BJ (cell line): ENCODE measurements around the gene ROGDI. TPM values are rescaled to one million over a fixed set of nuclear protein-coding genes. Genes with fewer than 3 reads are reported as not detected.

Experiments used
- CTCF ChIA-PET: fragments of 350-600 bp; formaldehyde crosslinking; extraction: SDS; loops from one replicate; lab custom pipeline; 2021; ENCODE audit warnings: antibody characterized with exemption, inconsistent platforms; lab: Yijun Ruan, JAX
- POLR2A ChIA-PET: fragments of 300-600 bp; sonication (Branson Sonifier 250); formaldehyde crosslinking; extraction: SDS; loops from one replicate; lab custom pipeline; 2021; ENCODE audit warnings: antibody characterized with exemption; lab: Charles Lee
- DNase-seq: peaks from one replicate; pipeline ENCODE4 v3.0.0-alpha.2; 2011; ENCODE audit warnings: low read depth
- H3K27me3 ChIP-seq: 2 replicates; pipeline ENCODE4 v1.6.0; 2011; ENCODE audit warnings: low read length; ENCODE audit not compliant: control insufficient read depth, insufficient read depth
- H3K36me3 ChIP-seq: 2 replicates; pipeline ENCODE4 v1.5.1; 2011; ENCODE audit warnings: low read length; ENCODE audit not compliant: control insufficient read depth, insufficient read depth
- H3K4me3 ChIP-seq: 2 replicates; pipeline ENCODE4 v1.5.1; 2011; ENCODE audit warnings: low read depth, mild to moderate bottlenecking, control low read depth, low read length
- CTCF ChIP-seq: IDR thresholded peaks from 2 replicates; pipeline ENCODE4 v1.5.1; 2011; ENCODE audit warnings: low read depth, mild to moderate bottlenecking, control low read depth, inconsistent platforms, low read length, moderate library complexity; ENCODE audit not compliant: insufficient read depth
- polyA plus RNA-seq: library from polyadenylated mRNA; depleted of rRNA; stranded (reverse); fragments of >200 nt; gene quantifications from 2 replicates; pipeline ENCODE4 v1.2.3, GENCODE V29; 2011

Gene ROGDI
- polyA plus RNA-seq, 1 experiment = 31.9 TPM

- H3K4me3 ChIP-seq = peak overlapping the region; percentile 54
- ChIA-PET POLR2A (no interaction called here), CTCF (no interaction called here)
- no peak for DNase-seq
- H3K27me3 ChIP-seq = no peaks in the 10 kb centered on the region
- peaks cover 9% of the 10 kb centered on the region for H3K36me3 ChIP-seq
- TF ChIP-seq CTCF = no peak
Measured at GRCh38 chr16:4801051-4801961, 1.1 kb downstream of the ROGDI start.

DNA sequence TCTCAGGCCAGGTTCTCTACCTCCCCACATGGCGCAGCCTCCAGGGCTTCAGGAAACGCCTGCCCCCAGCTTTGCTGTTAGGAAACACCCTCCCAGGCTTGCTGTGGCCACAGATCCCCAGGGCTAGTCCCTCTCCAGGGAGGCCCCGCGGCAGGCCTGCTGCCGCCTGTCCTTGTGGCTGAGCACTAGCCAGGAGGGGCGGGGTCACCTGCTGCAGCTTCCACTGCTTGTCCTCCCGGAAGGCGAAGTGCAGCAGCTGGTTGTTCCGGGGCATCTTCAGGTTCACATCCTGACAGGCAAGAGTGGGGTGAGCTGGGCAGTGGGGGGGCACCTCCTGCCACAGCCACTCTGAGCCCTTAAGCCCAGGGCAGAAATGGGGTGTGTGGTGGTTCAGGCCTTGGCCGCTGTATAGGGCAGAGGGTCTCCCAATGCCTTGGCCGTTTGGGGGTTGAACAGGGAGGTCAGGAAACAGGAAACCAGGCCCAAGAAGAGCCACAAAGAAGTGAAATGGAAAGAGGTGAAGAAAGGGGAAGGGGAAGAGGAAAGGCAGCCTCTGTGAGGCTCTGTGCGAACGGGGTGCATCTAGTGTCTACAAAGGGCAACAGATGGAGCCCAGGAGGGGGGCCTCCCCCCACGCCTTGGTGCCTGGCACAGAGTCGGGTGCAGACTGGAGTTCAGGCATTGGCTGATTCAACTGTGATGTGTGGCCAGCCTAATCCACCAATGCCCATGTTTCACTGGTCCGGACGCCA is 2.0 kb downstream of the ROGDI start:
- Histone ChIP-seq H3K27me3 (no peaks in the 10 kb centered on the region), H3K36me3 (peaks cover 9% of the 10 kb centered on the region), H3K4me3 (no peak overlapping the region)
- DNase-seq = no peak
- no peak for TF ChIP-seq CTCF
- ChIA-PET CTCF (interaction anchor here (0.6 kb wide), 1 partner anchor 15 kb away, joined by 4 read pairs; no protein-coding TSS in a partner anchor), POLR2A (no interaction called here)

GRCh38 chr16:4799171-4799855 is 3.1 kb downstream of the ROGDI start:
- no peaks in the 10 kb centered on the region; the same call in none of the 2 replicates for H3K36me3 ChIP-seq
- H3K27me3 ChIP-seq = no peaks in the 10 kb centered on the region
- DNase-seq = no peak
- CTCF ChIA-PET = no interaction called here
- no peak for TF ChIP-seq CTCF
- POLR2A ChIA-PET = no interaction called here
- H3K4me3 ChIP-seq = no peak overlapping the region

DNA sequence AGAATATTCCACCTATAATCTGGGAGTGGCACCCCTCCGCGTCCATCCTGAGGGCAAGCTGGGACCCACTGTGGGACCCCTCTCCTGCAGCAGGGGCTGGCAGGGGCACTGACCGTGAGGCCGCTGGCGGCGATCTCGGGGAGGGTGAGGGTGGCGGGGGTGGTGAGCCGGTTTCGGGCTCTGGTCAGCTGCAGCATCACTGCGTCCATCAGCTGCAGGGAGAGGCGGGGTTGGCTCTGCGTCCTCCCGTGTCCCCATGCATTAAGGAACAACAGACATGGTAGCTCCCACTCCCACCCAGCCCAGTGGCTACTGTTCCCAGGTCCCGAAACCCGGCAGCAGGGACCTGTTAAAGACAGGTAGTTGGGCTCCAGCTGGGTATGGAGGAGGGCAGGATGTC is 4.0 kb downstream of the ROGDI start:
- Histone ChIP-seq H3K4me3 (no peak overlapping the region), H3K27me3 (no peaks in the 10 kb centered on the region), H3K36me3 (no peaks in the 10 kb centered on the region; the same call in none of the 2 replicates)
- no peak for TF ChIP-seq CTCF
- no peak for DNase-seq
- CTCF ChIA-PET = no interaction called here
- POLR2A ChIA-PET = no interaction called here
